ENCODE results near the gene MAPK10. TPM values are rescaled to one million over a fixed set of nuclear protein-coding genes. Genes with fewer than 3 reads are reported as not detected.

Gene MAPK10
- polyA plus RNA-seq, 3 donors: 0.36 TPM; not detected in 2

DNA sequence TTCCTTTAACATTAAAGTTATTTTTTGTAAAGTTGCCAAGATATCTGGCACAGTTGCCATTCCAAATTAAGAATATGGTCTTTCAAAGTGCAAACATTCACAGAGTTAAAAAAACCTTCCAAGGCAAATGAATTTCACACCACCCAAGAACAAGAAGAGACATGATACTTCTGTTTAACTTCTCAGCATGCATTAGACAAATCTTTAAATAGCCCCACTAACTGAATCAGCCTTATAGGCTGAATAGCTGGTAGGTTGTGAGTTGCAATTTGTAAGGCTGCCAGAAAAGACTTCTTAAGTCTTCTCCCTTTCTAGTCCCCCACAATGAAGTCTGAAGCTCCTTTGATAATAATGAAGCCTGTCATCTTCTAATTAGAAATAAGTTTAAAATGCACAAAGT is 95.6 kb downstream of the MAPK10 start:
- Histone ChIP-seq H3K79me2 (ENCODE audit: insufficient read depth, low read length) (no peaks in the 10 kb centered on the region), H3K27ac (ENCODE audit: low read depth in 1 of 2, low read length in 2 of 2) (no peak overlapping the region)

DNA sequence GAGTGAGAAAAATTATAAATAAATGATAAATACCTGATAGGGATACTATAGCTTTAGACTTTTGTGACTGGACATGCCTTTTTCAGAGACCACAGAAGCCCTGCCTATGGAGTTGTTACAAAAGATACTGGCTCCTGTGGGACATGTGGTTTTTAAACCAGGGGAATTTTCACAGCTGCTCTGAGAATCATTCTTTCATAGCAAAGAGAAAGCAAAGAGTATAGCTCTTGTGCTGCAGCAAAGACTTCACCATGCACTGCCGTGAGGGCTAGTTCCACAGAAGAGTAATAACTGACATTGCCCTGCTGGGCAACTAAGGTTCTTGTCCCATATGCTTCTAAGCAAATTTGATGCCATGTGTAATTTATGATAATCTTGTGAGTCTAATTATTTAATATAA is 98.2 kb downstream of the MAPK10 start:
- H3K9me3 ChIP-seq (replicated peaks in 1 of 2; ENCODE audit: control insufficient read depth in 1 of 2, insufficient read depth in 1 of 2, low read length in 2 of 2): no peaks in the 10 kb centered on the region
- no peaks in the 10 kb centered on the region for H3K4me1 ChIP-seq (ENCODE audit: control insufficient read depth in 1 of 2, insufficient read depth in 2 of 2, low read length in 2 of 2)
- no peak overlapping the region for H3K9ac ChIP-seq (ENCODE audit: insufficient read depth, low read length, poor library complexity, severe bottlenecking)
- H3K36me3 ChIP-seq (replicated peaks in 1 of 2; ENCODE audit: control insufficient read depth in 1 of 2, insufficient read depth in 2 of 2, low read length in 2 of 2): no peaks in the 10 kb centered on the region
- H3K4me3 Mint-ChIP-seq: no peak overlapping the region
- no peak overlapping the region for H2AFZ ChIP-seq (ENCODE audit: insufficient read depth, low read depth, low read length, poor library complexity, severe bottlenecking)
- H3K27ac ChIP-seq (ENCODE audit: low read depth in 1 of 2, low read length in 2 of 2): no peak overlapping the region
- no peaks in the 10 kb centered on the region for H4K20me1 ChIP-seq (ENCODE audit: insufficient read depth, low read length)
- peaks cover 0 to 2% (median 0%) of the 10 kb centered on the region in 7 donors for H3K9me3 Mint-ChIP-seq
- no peaks in the 10 kb centered on the region for H3K4me1 Mint-ChIP-seq
- WGBS (ENCODE audit: insufficient coverage): 100% methylated on average over 1 of the region's 1 CpG
- DNase-seq: no peak
- H3K27me3 ChIP-seq (ENCODE audit: control insufficient read depth in 2 of 2, insufficient read depth in 2 of 2, low read length in 2 of 2): no peaks in the 10 kb centered on the region
- no peaks in the 10 kb centered on the region for H3K79me2 ChIP-seq (ENCODE audit: insufficient read depth, low read length)
- H3K4me2 ChIP-seq (replicated peaks; ENCODE audit: extremely low read depth, low read length, poor library complexity, severe bottlenecking): no peak overlapping the region
- H3K27ac Mint-ChIP-seq: no peak overlapping the region
- H3K36me3 Mint-ChIP-seq: no peaks in the 10 kb centered on the region
- no peaks in the 10 kb centered on the region for H3K27me3 Mint-ChIP-seq (ENCODE audit: low read depth in 3 of 3)
- TF ChIP-seq, protein P1, sequence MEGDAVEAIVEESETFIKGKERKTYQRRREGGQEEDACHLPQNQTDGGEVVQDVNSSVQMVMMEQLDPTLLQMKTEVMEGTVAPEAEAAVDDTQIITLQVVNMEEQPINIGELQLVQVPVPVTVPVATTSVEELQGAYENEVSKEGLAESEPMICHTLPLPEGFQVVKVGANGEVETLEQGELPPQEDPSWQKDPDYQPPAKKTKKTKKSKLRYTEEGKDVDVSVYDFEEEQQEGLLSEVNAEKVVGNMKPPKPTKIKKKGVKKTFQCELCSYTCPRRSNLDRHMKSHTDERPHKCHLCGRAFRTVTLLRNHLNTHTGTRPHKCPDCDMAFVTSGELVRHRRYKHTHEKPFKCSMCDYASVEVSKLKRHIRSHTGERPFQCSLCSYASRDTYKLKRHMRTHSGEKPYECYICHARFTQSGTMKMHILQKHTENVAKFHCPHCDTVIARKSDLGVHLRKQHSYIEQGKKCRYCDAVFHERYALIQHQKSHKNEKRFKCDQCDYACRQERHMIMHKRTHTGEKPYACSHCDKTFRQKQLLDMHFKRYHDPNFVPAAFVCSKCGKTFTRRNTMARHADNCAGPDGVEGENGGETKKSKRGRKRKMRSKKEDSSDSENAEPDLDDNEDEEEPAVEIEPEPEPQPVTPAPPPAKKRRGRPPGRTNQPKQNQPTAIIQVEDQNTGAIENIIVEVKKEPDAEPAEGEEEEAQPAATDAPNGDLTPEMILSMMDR (IDR thresholded peaks at IDR 0.05): no peak
- no peak overlapping the region for H3K4me3 ChIP-seq (replicated peaks in 1 of 3; ENCODE audit: low read depth in 2 of 3, low read length in 3 of 3)
- intact Hi-C loops (cut with micrococcal nuclease): no loop called here

More for the DNA sequence above, 95.6 kb downstream of the MAPK10 start:
- intact Hi-C loops (cut with micrococcal nuclease): no loop called here
- Histone ChIP-seq H3K36me3 (replicated peaks in 1 of 2; ENCODE audit: control insufficient read depth in 1 of 2, insufficient read depth in 2 of 2, low read length in 2 of 2) (no peaks in the 10 kb centered on the region), H4K20me1 (ENCODE audit: insufficient read depth, low read length) (no peaks in the 10 kb centered on the region), H3K4me1 (ENCODE audit: control insufficient read depth in 1 of 2, insufficient read depth in 2 of 2, low read length in 2 of 2) (no peaks in the 10 kb centered on the region), H3K9ac (ENCODE audit: insufficient read depth, low read length, poor library complexity, severe bottlenecking) (no peak overlapping the region), H3K27me3 (ENCODE audit: control insufficient read depth in 2 of 2, insufficient read depth in 2 of 2, low read length in 2 of 2) (no peaks in the 10 kb centered on the region), H3K9me3 (replicated peaks in 1 of 2; ENCODE audit: control insufficient read depth in 1 of 2, insufficient read depth in 1 of 2, low read length in 2 of 2) (no peaks in the 10 kb centered on the region), H3K4me2 (replicated peaks; ENCODE audit: extremely low read depth, low read length, poor library complexity, severe bottlenecking) (no peak overlapping the region), H3K4me3 (replicated peaks in 1 of 3; ENCODE audit: low read depth in 2 of 3, low read length in 3 of 3) (no peak overlapping the region), H2AFZ (ENCODE audit: insufficient read depth, low read depth, low read length, poor library complexity, severe bottlenecking) (no peak overlapping the region)
- Mint-ChIP-seq H3K27me3 (ENCODE audit: low read depth in 3 of 3) (no peaks in the 10 kb centered on the region), H3K4me1 (no peaks in the 10 kb centered on the region), H3K27ac (no peak overlapping the region), H3K9me3 (peaks cover 0 to 2% (median 0%) of the 10 kb centered on the region in 7 donors), H3K36me3 (no peaks in the 10 kb centered on the region), H3K4me3 (no peak overlapping the region)
- no peak for DNase-seq
- TF ChIP-seq, protein P1 (IDR thresholded peaks at IDR 0.05): no peak
